Measurements from ENCODE around the gene RASGRF2.

GRCh38 chr5:81226286-81226685, 266.1 kb downstream of the RASGRF2 start:
- no peak for TF ChIP-seq FOXK2 (IDR thresholded peaks at IDR 0.05)
- TF ChIP-seq POLR2A (IDR thresholded peaks at IDR 0.05; ENCODE audit: insufficient read depth in 1 of 2, low read depth in 2 of 2, low read length in 2 of 2), result no peak
- no peak for TF ChIP-seq CTCF (CRISPR knock-in tag; IDR thresholded peaks at IDR 0.05)
- no peak for TF ChIP-seq PBX3 (CRISPR knock-in tag; IDR thresholded peaks at IDR 0.05; ENCODE audit: borderline replicate concordance)
- TF ChIP-seq PBX2 (CRISPR knock-in tag; IDR thresholded peaks at IDR 0.05), result no peak
- TF ChIP-seq FOXJ3 (CRISPR knock-in tag; IDR thresholded peaks at IDR 0.05; ENCODE audit: borderline replicate concordance), result no peak
- TF ChIP-seq MAFG (CRISPR knock-in tag; IDR thresholded peaks at IDR 0.05), result no peak

Measured in HepG2 (cell line).